Measurements from ENCODE around the gene NAMPT. TPM values are rescaled to one million over a fixed set of nuclear protein-coding genes. Genes with fewer than 3 reads are reported as not detected.

NAMPT gene
- total and polyA plus RNA-seq, 2 donors, result 40.6 to 79.3 TPM

DNA sequence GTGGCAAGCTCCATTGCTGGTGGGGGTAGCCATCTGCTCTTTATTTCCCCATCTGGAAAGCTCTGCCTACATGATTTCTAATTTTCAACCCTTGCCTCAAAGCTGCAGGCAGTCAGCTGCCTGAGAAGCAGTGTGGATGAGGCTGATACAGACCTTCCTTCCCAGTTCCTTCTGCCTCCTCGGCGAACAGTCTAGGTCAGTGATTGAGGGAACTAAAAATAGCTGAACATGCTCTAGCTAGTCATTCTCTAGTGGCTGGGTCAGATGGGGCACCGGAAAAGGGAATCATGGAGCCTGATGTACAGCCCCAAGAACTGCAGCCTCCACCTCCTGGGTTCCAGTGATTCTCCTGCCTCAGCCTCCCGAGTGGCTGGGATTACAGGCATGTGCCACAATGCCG is 48.7 kb downstream of the NAMPT start:
- H3K27me3 ChIP-seq (ENCODE audit: control insufficient read depth in 2 of 2, insufficient read depth in 1 of 2, low read length in 1 of 2), result no peaks in the 10 kb centered on the region
- no peak overlapping the region for H3K27ac ChIP-seq (ENCODE audit: low read depth in 1 of 2, low read length in 1 of 2)
- no peaks in the 10 kb centered on the region for H3K36me3 ChIP-seq (ENCODE audit: control insufficient read depth in 2 of 2, insufficient read depth in 2 of 2, low read length in 1 of 2)
- DNase-seq (ENCODE audit: low read depth in 6 of 9, low spot score in 9 of 9), result no peak
- no peaks in the 10 kb centered on the region for H3K4me1 ChIP-seq (ENCODE audit: control insufficient read depth in 2 of 2, insufficient read depth in 2 of 2, low read length in 2 of 2)
- WGBS, result 75% methylated on average over 5 of the region's 5 CpGs
- H3K9me3 ChIP-seq (ENCODE audit: control insufficient read depth in 2 of 2, insufficient read depth in 1 of 2, low read length in 1 of 2), result no peaks in the 10 kb centered on the region
- no peak overlapping the region for H3K4me3 ChIP-seq (ENCODE audit: low read length in 2 of 2)

DNA sequence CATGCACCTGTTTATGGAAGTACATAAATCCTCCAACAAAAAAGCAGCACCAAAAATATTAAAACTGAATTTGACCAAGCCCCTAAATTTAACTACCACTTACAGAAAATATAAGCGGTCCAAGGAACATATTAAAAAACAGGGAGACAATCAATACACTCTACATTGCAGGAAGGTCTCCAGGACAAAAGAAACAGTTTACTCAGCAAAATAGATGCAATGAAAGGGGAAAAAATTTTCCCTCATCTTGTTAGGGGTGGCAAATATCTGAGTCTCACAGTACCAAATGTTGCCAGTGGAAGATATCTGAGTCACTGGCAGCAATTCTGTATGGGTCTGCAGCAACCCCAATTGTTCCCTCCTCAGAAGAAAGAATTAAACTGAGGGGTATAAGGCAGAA is 50.4 kb downstream of the NAMPT start:
- Histone ChIP-seq H3K27ac (ENCODE audit: low read depth in 1 of 2, low read length in 1 of 2) (no peak overlapping the region), H3K4me3 (ENCODE audit: low read length in 2 of 2) (no peak overlapping the region), H3K4me1 (ENCODE audit: control insufficient read depth in 2 of 2, insufficient read depth in 2 of 2, low read length in 2 of 2) (no peaks in the 10 kb centered on the region), H3K36me3 (ENCODE audit: control insufficient read depth in 2 of 2, insufficient read depth in 2 of 2, low read length in 1 of 2) (no peaks in the 10 kb centered on the region), H3K27me3 (ENCODE audit: control insufficient read depth in 2 of 2, insufficient read depth in 1 of 2, low read length in 1 of 2) (no peaks in the 10 kb centered on the region), H3K9me3 (ENCODE audit: control insufficient read depth in 2 of 2, insufficient read depth in 1 of 2, low read length in 1 of 2) (no peaks in the 10 kb centered on the region)
- DNase-seq (ENCODE audit: low read depth in 6 of 9, low spot score in 9 of 9), result no peak
- 100% methylated on average over 1 of the region's 1 CpG for WGBS

DNA sequence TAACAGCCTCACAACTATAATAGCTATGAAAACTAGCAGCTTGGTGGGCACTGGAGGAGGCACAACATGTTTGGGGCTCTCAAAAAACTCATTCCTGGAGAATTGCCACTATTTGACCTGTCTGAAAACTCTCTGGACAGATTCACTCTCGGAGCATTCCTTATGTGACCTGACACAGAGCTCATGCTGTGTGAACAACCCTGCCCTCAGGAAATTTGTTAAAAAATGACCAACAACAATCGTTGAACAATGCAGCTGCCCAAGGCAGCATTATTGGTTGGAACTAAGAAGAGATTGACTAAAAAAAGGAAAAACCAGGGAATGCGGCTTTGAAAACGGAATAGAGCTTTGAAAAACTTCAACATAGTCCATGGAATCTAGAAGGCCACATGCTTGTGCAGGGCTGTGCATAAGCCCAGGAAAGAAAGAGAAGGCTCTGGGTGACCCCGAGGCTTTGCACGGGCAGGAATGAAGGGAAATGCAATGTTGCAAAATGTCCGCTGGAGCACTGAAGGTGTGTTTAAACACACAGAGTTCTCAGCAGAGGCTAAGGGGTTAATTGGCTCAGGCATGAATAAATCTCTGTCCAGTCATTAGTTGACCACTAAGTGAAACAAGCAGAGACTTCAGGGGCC is 52.8 kb downstream of the NAMPT start:
- Histone ChIP-seq H3K27ac (ENCODE audit: low read depth in 1 of 2, low read length in 1 of 2) (no peak overlapping the region), H3K27me3 (ENCODE audit: control insufficient read depth in 2 of 2, insufficient read depth in 1 of 2, low read length in 1 of 2) (no peaks in the 10 kb centered on the region), H3K4me1 (ENCODE audit: control insufficient read depth in 2 of 2, insufficient read depth in 2 of 2, low read length in 2 of 2) (no peaks in the 10 kb centered on the region), H3K4me3 (ENCODE audit: low read length in 2 of 2) (no peak overlapping the region), H3K36me3 (ENCODE audit: control insufficient read depth in 2 of 2, insufficient read depth in 2 of 2, low read length in 1 of 2) (no peaks in the 10 kb centered on the region), H3K9me3 (ENCODE audit: control insufficient read depth in 2 of 2, insufficient read depth in 1 of 2, low read length in 1 of 2) (no peaks in the 10 kb centered on the region)
- DNase-seq (ENCODE audit: low read depth in 6 of 9, low spot score in 9 of 9), result no peak
- 98% methylated on average over 7 of the region's 7 CpGs for WGBS

DNA sequence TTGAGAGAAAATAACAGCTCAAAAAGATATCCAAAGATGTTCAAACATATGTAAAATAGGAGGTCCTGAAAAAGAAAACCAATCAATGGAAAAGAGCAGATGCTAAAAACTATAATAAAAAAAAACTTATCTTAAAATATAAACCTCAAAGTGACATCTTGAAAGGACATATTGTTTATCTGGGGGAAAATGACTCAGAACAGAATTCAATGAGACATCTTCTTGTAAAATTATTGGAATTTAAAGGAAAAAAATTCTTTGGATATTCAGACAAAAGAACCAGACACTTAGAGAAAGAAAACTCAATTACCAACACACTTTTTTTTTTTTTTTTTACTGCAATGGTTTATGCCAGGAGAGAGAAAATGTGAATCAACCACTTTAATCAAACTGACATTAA is 58.9 kb downstream of the NAMPT start:
- Histone ChIP-seq H3K4me3 (ENCODE audit: low read length in 2 of 2) (no peak overlapping the region), H3K36me3 (ENCODE audit: control insufficient read depth in 2 of 2, insufficient read depth in 2 of 2, low read length in 1 of 2) (no peaks in the 10 kb centered on the region), H3K9me3 (ENCODE audit: control insufficient read depth in 2 of 2, insufficient read depth in 1 of 2, low read length in 1 of 2) (no peaks in the 10 kb centered on the region), H3K4me1 (ENCODE audit: control insufficient read depth in 2 of 2, insufficient read depth in 2 of 2, low read length in 2 of 2) (no peaks in the 10 kb centered on the region), H3K27ac (ENCODE audit: low read depth in 1 of 2, low read length in 1 of 2) (no peak overlapping the region), H3K27me3 (ENCODE audit: control insufficient read depth in 2 of 2, insufficient read depth in 1 of 2, low read length in 1 of 2) (no peaks in the 10 kb centered on the region)
- DNase-seq (ENCODE audit: low read depth in 6 of 9, low spot score in 9 of 9), result no peak

DNA sequence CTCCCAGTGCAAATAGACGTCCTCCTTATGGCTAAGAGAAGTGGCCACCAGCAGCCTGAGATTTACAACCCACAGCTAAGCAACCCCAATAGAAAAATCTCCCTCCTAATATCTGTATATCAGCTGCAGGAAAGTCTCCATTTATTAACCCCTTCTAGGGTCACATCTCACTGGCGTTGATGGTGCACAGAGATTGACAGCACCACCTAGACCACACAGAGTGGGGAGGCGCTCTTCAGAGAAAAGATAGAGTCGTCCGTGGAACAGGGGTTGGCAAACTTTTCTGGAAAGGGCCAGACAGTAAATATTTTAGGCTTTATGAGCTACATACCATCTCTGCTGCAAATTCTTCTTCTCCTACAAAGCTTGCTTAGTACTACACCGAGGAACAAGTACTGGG is 60.0 kb downstream of the NAMPT start:
- WGBS, result 90% methylated on average over 6 of the region's 6 CpGs
- Histone ChIP-seq H3K4me1 (ENCODE audit: control insufficient read depth in 2 of 2, insufficient read depth in 2 of 2, low read length in 2 of 2) (no peaks in the 10 kb centered on the region), H3K27me3 (ENCODE audit: control insufficient read depth in 2 of 2, insufficient read depth in 1 of 2, low read length in 1 of 2) (no peaks in the 10 kb centered on the region), H3K9me3 (ENCODE audit: control insufficient read depth in 2 of 2, insufficient read depth in 1 of 2, low read length in 1 of 2) (no peaks in the 10 kb centered on the region), H3K27ac (ENCODE audit: low read depth in 1 of 2, low read length in 1 of 2) (no peak overlapping the region), H3K36me3 (ENCODE audit: control insufficient read depth in 2 of 2, insufficient read depth in 2 of 2, low read length in 1 of 2) (no peaks in the 10 kb centered on the region), H3K4me3 (ENCODE audit: low read length in 2 of 2) (no peak overlapping the region)
- no peak for DNase-seq (ENCODE audit: low read depth in 6 of 9, low spot score in 9 of 9)

DNA sequence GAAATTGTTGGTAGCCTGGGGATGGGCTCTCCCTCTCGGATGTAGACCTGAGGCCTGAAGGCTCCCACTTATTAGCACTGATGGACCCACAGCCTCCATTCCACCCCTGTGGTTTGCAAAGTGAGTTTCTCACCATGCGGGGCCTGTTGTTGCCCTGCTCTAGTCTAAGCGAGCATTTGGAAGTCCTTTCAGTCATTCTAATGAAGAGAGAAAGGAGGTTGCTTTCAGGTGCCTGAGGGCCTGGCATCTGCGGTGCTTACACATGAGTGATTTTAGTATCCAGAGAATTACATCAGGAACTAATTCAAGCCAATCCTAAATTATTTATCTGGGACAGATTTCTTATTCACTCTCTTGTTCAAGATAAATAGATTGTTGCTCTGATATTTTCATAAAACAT is 61.6 kb downstream of the NAMPT start:
- Histone ChIP-seq H3K27ac (ENCODE audit: low read depth in 1 of 2, low read length in 1 of 2) (no peak overlapping the region), H3K27me3 (ENCODE audit: control insufficient read depth in 2 of 2, insufficient read depth in 1 of 2, low read length in 1 of 2) (no peaks in the 10 kb centered on the region), H3K9me3 (ENCODE audit: control insufficient read depth in 2 of 2, insufficient read depth in 1 of 2, low read length in 1 of 2) (no peaks in the 10 kb centered on the region), H3K36me3 (ENCODE audit: control insufficient read depth in 2 of 2, insufficient read depth in 2 of 2, low read length in 1 of 2) (no peaks in the 10 kb centered on the region), H3K4me3 (ENCODE audit: low read length in 2 of 2) (no peak overlapping the region), H3K4me1 (ENCODE audit: control insufficient read depth in 2 of 2, insufficient read depth in 2 of 2, low read length in 2 of 2) (peaks cover 0 to 11% of the 10 kb centered on the region in 2 donors)
- DNase-seq (ENCODE audit: low read depth in 6 of 9, low spot score in 9 of 9), result no peak
- WGBS, result 97% methylated on average over 4 of the region's 4 CpGs

DNA sequence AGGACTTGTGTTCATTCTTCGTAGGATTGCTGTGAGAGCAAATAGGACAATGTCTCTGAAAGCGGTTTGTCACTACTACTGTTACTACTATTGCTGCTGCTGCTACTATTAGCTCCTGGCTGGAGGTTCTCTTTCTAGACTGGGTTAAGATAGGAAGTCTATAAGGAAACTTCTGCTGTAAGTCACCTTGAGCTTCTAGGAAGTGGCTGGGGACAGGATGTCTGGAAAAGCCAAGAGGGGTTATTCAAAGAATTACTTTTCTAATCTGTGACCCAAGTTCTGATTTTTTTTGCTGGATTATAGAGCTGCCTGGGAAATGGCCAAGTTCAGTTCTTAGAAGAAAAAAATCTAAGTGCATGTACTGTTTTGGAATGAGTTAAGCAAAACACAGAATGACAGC is 62.2 kb downstream of the NAMPT start:
- no peak overlapping the region for H3K27ac ChIP-seq (ENCODE audit: low read depth in 1 of 2, low read length in 1 of 2)
- 94% methylated on average over 2 of the region's 2 CpGs for WGBS
- H3K9me3 ChIP-seq (ENCODE audit: control insufficient read depth in 2 of 2, insufficient read depth in 1 of 2, low read length in 1 of 2), result no peaks in the 10 kb centered on the region

DNA sequence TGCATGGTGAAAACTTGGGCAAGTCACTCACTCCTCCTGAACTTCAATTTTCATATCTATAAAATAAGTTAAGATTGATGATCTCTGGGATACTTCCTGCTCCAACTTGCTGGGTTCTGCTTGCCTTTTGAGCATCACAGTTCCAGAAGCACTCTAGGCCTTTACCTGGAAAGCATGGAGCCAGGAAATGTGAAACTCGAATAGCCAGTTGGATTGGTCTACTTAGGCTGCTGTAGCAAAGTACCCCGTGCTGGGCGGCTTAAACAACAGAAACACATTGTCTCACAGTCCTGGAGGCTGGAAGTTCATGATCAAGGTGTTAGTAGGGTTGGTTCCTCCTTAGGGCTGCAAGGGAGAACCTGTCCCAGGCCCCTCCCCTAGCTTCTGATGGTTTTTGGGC is 64.5 kb downstream of the NAMPT start:
- H3K27ac ChIP-seq (ENCODE audit: low read depth in 1 of 2, low read length in 1 of 2), result no peak overlapping the region
- H3K36me3 ChIP-seq (ENCODE audit: control insufficient read depth in 2 of 2, insufficient read depth in 2 of 2, low read length in 1 of 2), result no peaks in the 10 kb centered on the region
- H3K4me3 ChIP-seq (ENCODE audit: low read length in 2 of 2), result no peak overlapping the region
- H3K4me1 ChIP-seq (ENCODE audit: control insufficient read depth in 2 of 2, insufficient read depth in 2 of 2, low read length in 2 of 2), result peaks cover 0 to 11% of the 10 kb centered on the region in 2 donors
- H3K9me3 ChIP-seq (ENCODE audit: control insufficient read depth in 2 of 2, insufficient read depth in 1 of 2, low read length in 1 of 2), result no peaks in the 10 kb centered on the region
- WGBS, result 98% methylated on average over 3 of the region's 3 CpGs
- DNase-seq (ENCODE audit: low read depth in 6 of 9, low spot score in 9 of 9), result no peak
- no peaks in the 10 kb centered on the region for H3K27me3 ChIP-seq (ENCODE audit: control insufficient read depth in 2 of 2, insufficient read depth in 1 of 2, low read length in 1 of 2)

More for the DNA sequence above, 62.2 kb downstream of the NAMPT start:
- DNase-seq (ENCODE audit: low read depth in 6 of 9, low spot score in 9 of 9), result no peak
- Histone ChIP-seq H3K36me3 (ENCODE audit: control insufficient read depth in 2 of 2, insufficient read depth in 2 of 2, low read length in 1 of 2) (no peaks in the 10 kb centered on the region), H3K4me1 (ENCODE audit: control insufficient read depth in 2 of 2, insufficient read depth in 2 of 2, low read length in 2 of 2) (peaks cover 0 to 11% of the 10 kb centered on the region in 2 donors), H3K27me3 (ENCODE audit: control insufficient read depth in 2 of 2, insufficient read depth in 1 of 2, low read length in 1 of 2) (no peaks in the 10 kb centered on the region), H3K4me3 (ENCODE audit: low read length in 2 of 2) (no peak overlapping the region)

DNA sequence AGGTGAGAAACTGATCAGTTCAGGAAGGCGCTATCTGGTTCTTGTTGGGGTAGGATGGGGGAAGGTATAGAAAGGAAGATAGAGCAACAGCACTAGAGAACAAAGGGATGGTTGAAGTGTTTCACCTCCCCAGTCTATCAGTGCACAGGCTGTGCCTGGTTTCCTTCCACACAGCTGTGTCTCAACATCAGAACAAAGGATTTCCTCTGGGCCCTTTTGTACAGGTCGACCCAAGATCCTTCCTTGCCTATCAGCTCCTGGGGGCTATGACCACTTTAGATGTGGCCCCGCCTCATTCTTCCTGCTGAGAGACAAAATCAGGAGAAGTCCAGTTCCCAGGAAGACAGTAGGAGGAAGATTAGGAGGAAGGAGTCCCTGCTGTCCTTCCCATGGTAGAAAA is 65.6 kb downstream of the NAMPT start:
- H3K27me3 ChIP-seq (ENCODE audit: control insufficient read depth in 2 of 2, insufficient read depth in 1 of 2, low read length in 1 of 2), result no peaks in the 10 kb centered on the region
- WGBS, result 61% methylated on average over 3 of the region's 3 CpGs
- DNase-seq (ENCODE audit: low read depth in 6 of 9, low spot score in 9 of 9), result peak in 6 of 9 donors; percentile 14 to 57 (median 26)
- H3K9me3 ChIP-seq (ENCODE audit: control insufficient read depth in 2 of 2, insufficient read depth in 1 of 2, low read length in 1 of 2), result no peaks in the 10 kb centered on the region
- H3K27ac ChIP-seq (ENCODE audit: low read depth in 1 of 2, low read length in 1 of 2), result no peak overlapping the region
- H3K36me3 ChIP-seq (ENCODE audit: control insufficient read depth in 2 of 2, insufficient read depth in 2 of 2, low read length in 1 of 2), result no peaks in the 10 kb centered on the region
- no peak overlapping the region for H3K4me3 ChIP-seq (ENCODE audit: low read length in 2 of 2)
- H3K4me1 ChIP-seq (ENCODE audit: control insufficient read depth in 2 of 2, insufficient read depth in 2 of 2, low read length in 2 of 2), result peaks cover 0 to 11% of the 10 kb centered on the region in 2 donors

DNA sequence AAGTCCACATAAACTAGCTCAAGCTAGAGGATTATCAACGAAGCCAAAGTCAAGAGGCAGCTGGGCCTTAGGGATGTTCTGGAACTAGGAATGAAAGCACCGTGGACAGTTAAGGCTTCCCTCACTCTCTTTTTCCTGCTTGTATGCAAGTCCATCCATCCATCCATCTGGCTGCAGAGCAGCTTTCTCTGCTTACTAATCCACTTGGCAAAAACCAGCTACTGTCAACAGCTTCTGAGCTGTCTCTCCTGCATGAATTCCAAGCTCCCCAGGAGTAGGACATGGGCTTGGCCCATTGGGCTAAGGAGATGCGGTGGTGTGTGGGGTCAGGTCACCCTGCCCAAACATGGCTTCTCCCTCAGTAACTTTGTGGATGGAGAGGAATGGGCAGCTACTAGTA is 66.2 kb downstream of the NAMPT start:
- WGBS, result 95% methylated on average over 3 of the region's 3 CpGs
- no peak for DNase-seq (ENCODE audit: low read depth in 6 of 9, low spot score in 9 of 9)
- H3K36me3 ChIP-seq (ENCODE audit: control insufficient read depth in 2 of 2, insufficient read depth in 2 of 2, low read length in 1 of 2), result no peaks in the 10 kb centered on the region
- no peak overlapping the region for H3K27ac ChIP-seq (ENCODE audit: low read depth in 1 of 2, low read length in 1 of 2)
- H3K4me3 ChIP-seq (ENCODE audit: low read length in 2 of 2), result no peak overlapping the region
- H3K4me1 ChIP-seq (ENCODE audit: control insufficient read depth in 2 of 2, insufficient read depth in 2 of 2, low read length in 2 of 2), result peaks cover 0 to 11% of the 10 kb centered on the region in 2 donors
- no peaks in the 10 kb centered on the region for H3K9me3 ChIP-seq (ENCODE audit: control insufficient read depth in 2 of 2, insufficient read depth in 1 of 2, low read length in 1 of 2)
- no peaks in the 10 kb centered on the region for H3K27me3 ChIP-seq (ENCODE audit: control insufficient read depth in 2 of 2, insufficient read depth in 1 of 2, low read length in 1 of 2)

Data from thymus (tissue), 11 donors.